ENCODE measurements around the gene CTPS2.

CTPS2 gene

DNA sequence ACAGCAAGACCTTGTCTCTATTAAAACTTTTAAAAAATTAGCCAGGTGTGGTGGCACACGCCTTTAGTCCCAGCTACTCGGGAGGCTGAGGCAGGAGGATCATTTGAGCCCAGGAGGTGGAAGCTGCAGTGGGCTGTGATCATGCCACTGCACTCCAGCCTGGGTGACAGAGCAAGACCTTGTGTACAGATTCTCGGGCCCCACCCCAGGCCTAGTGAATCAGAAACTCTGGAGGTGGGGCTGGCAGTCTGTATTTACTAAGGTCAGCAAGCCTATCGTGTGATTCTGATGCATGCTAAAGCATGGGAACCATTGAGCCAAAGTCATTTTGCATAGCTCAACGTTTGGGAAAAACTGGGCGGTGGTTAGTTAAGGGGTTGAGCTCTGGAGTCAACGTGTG is 59.0 kb downstream of the CTPS2 start:
- H3K36me3 ChIP-seq = no peaks in the 10 kb centered on the region
- intact Hi-C loops (cut with DNase I; ENCODE audit: low total_unique reads) = no loop called here
- TF ChIP-seq, protein P1, sequence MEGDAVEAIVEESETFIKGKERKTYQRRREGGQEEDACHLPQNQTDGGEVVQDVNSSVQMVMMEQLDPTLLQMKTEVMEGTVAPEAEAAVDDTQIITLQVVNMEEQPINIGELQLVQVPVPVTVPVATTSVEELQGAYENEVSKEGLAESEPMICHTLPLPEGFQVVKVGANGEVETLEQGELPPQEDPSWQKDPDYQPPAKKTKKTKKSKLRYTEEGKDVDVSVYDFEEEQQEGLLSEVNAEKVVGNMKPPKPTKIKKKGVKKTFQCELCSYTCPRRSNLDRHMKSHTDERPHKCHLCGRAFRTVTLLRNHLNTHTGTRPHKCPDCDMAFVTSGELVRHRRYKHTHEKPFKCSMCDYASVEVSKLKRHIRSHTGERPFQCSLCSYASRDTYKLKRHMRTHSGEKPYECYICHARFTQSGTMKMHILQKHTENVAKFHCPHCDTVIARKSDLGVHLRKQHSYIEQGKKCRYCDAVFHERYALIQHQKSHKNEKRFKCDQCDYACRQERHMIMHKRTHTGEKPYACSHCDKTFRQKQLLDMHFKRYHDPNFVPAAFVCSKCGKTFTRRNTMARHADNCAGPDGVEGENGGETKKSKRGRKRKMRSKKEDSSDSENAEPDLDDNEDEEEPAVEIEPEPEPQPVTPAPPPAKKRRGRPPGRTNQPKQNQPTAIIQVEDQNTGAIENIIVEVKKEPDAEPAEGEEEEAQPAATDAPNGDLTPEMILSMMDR (IDR thresholded peaks at IDR 0.05) = no peak
- H3K4me3 ChIP-seq = no peak overlapping the region
- no peaks in the 10 kb centered on the region for H3K9me3 ChIP-seq
- no peak overlapping the region for H3K27ac ChIP-seq
- H3K27me3 ChIP-seq = no peaks in the 10 kb centered on the region
- H3K4me1 ChIP-seq = no peaks in the 10 kb centered on the region
- no peak for DNase-seq

GRCh38 chrX:16651391-16652024 is 61.0 kb downstream of the CTPS2 start:
- Histone ChIP-seq H3K4me1 (no peaks in the 10 kb centered on the region), H3K36me3 (peaks cover 0 to under 1% (median under 1%) of the 10 kb centered on the region in 3 donors), H3K9me3 (no peaks in the 10 kb centered on the region), H3K27ac (no peak overlapping the region), H3K27me3 (no peaks in the 10 kb centered on the region), H3K4me3 (no peak overlapping the region)
- intact Hi-C loops (cut with DNase I; ENCODE audit: low total_unique reads) = no loop called here
- DNase-seq = no peak
- TF ChIP-seq, protein P1 (IDR thresholded peaks at IDR 0.05) = no peak

- no peak for DNase-seq
- intact Hi-C loops (cut with DNase I; ENCODE audit: low total_unique reads) = no loop called here
- no peaks in the 10 kb centered on the region for H3K4me1 ChIP-seq
- H3K4me3 ChIP-seq = no peak within 1 kb of the TSS
- peaks cover 0 to 4% (median 4%) of the 10 kb centered on the region in 3 donors for H3K36me3 ChIP-seq
- H3K9me3 ChIP-seq = no peaks in the 10 kb centered on the region
- TF ChIP-seq, protein P1 (IDR thresholded peaks at IDR 0.05) = no peak
- H3K27me3 ChIP-seq = no peaks in the 10 kb centered on the region
- H3K27ac ChIP-seq = no peak within 1 kb of the TSS
Observed at GRCh38 chrX:16649858-16650257, 62.6 kb downstream of the CTPS2 start, which contains the start of gene S100G. TSS of gene S100G (plus strand) at chrX:16650158. CDS start at chrX:16651007, 849 bp downstream.

- Histone ChIP-seq H3K4me3 (no peak overlapping the region), H3K36me3 (peaks cover 0 to 4% (median 4%) of the 10 kb centered on the region in 3 donors), H3K4me1 (no peaks in the 10 kb centered on the region), H3K27me3 (no peaks in the 10 kb centered on the region), H3K27ac (no peak overlapping the region), H3K9me3 (no peaks in the 10 kb centered on the region)
- intact Hi-C loops (cut with DNase I; ENCODE audit: low total_unique reads) = no loop called here
- DNase-seq = no peak
- TF ChIP-seq, protein P1 (IDR thresholded peaks at IDR 0.05) = no peak
Observed at GRCh38 chrX:16646366-16647138, 65.9 kb downstream of the CTPS2 start.

- Histone ChIP-seq H3K27ac (no peak overlapping the region), H3K4me3 (no peak overlapping the region), H3K9me3 (no peaks in the 10 kb centered on the region), H3K27me3 (no peaks in the 10 kb centered on the region), H3K36me3 (peaks cover 0 to 4% (median 4%) of the 10 kb centered on the region in 3 donors), H3K4me1 (no peaks in the 10 kb centered on the region)
- intact Hi-C loops (cut with DNase I; ENCODE audit: low total_unique reads) = no loop called here
- TF ChIP-seq, protein P1 (IDR thresholded peaks at IDR 0.05) = no peak
- DNase-seq = no peak
Observed at GRCh38 chrX:16643176-16643575, 69.3 kb downstream of the CTPS2 start.
